SK-N-SH (cell line): ENCODE measurements around the gene PPIF. TPM values are rescaled to one million over a fixed set of nuclear protein-coding genes. Genes with fewer than 3 reads are reported as not detected.

Experiments
- CTCF ChIA-PET: fragments of 300-600, 350-600 bp; formaldehyde crosslinking; extraction: SDS; loops from one replicate; lab custom pipeline; 2021; lab: Yijun Ruan, JAX
- POLR2A ChIA-PET: fragments of 350-600 bp; sonication (Branson Sonifier 250); formaldehyde crosslinking; extraction: SDS; loops from one replicate; lab custom pipeline; 2020; ENCODE audit warnings: antibody characterized with exemption, inconsistent platforms; lab: Yijun Ruan, JAX
- DNase-seq: peaks from one replicate; pipeline ENCODE4 v3.0.0; 2012
- H2AFZ ChIP-seq: fragments of 200-600 bp; sonication (generic); 2 replicates; pipeline ENCODE4 v1.8.1; 2016; ENCODE audit warnings: antibody characterized with exemption, mild to moderate bottlenecking, low read depth
- H3F3A ChIP-seq: fragments of 200-600 bp; sonication (generic); replicated peaks from 2 replicates; pipeline ENCODE3; 2016; ENCODE audit warnings: antibody characterized with exemption, mild to moderate bottlenecking; ENCODE audit not compliant: insufficient read depth
- H3K27ac ChIP-seq, 2 experiments: fragments of 200-500 bp in 1 of 2; fragments of 200-600 bp in 1 of 2; sonication (Bioruptor generic) in 1 of 2; sonication (generic), shearing (Covaris generic) in 1 of 2; 2 replicates each; pipeline versions ENCODE4 v1.5.1 to v1.6.1; 2014 to 2016; ENCODE audit warnings: low read depth in 2 of 2, inconsistent platforms in 1 of 2, low read length in 1 of 2, mild to moderate bottlenecking in 1 of 2, mixed read lengths in 1 of 2
- H3K27me3 ChIP-seq: fragments of 200-600 bp; sonication (generic), shearing (Covaris generic); 2 replicates; pipeline ENCODE4 v1.6.1; 2016; ENCODE audit warnings: mixed run types; ENCODE audit not compliant: insufficient read depth
- H3K36me3 ChIP-seq, 2 experiments: fragments of 200-500 bp in 1 of 2; fragments of 200-600 bp in 1 of 2; sonication (Bioruptor generic) in 1 of 2; sonication (generic) in 1 of 2; replicated peaks in 1 of 2; 2 replicates each; pipeline versions ENCODE3 to v1.5.1; 2014 to 2016; ENCODE audit warnings: low read length in 1 of 2, mild to moderate bottlenecking in 1 of 2; ENCODE audit not compliant: insufficient read depth in 2 of 2, control insufficient read depth in 1 of 2
- H3K4me1 ChIP-seq, 2 experiments: fragments of 200-500 bp in 1 of 2; fragments of 200-600 bp in 1 of 2; sonication (Bioruptor generic) in 1 of 2; sonication (generic), shearing (Covaris generic) in 1 of 2; 2 replicates each; pipeline versions ENCODE4 v1.5.1 to v1.6.1; 2014 to 2016; ENCODE audit warnings: low read depth in 1 of 2, low read length in 1 of 2, mixed run types in 1 of 2; ENCODE audit not compliant: insufficient read depth in 2 of 2, control insufficient read depth in 1 of 2
- H3K4me2 ChIP-seq: fragments of 200-600 bp; sonication (generic), shearing (Covaris generic); 2 replicates; pipeline ENCODE4 v1.6.1; 2017; ENCODE audit warnings: mixed run types
- H3K4me3 ChIP-seq, 2 experiments: fragments of 200-500 bp in 1 of 2; fragments of 200-600 bp in 1 of 2; sonication (Bioruptor generic) in 1 of 2; sonication (generic), shearing (Covaris generic) in 1 of 2; 2 replicates each; pipeline versions ENCODE4 v1.5.1 to v1.8.1; 2014 to 2016; ENCODE audit warnings: low read depth in 2 of 2, inconsistent platforms in 1 of 2, low read length in 1 of 2, mild to moderate bottlenecking in 1 of 2, mixed read lengths in 1 of 2, moderate library complexity in 1 of 2
- H3K79me2 ChIP-seq: fragments of 200-600 bp; sonication (generic); 2 replicates; pipeline ENCODE4 v1.8.1; 2017; ENCODE audit warnings: mild to moderate bottlenecking; ENCODE audit not compliant: insufficient read depth
- H3K9ac ChIP-seq: fragments of 200-600 bp; sonication (generic); 2 replicates; pipeline ENCODE4 v1.6.1; 2017; ENCODE audit warnings: mixed run types
- H3K9me2 ChIP-seq: fragments of 200-600 bp; sonication (generic); 2 replicates; pipeline ENCODE4 v1.6.1; 2017; ENCODE audit warnings: mixed run types
- H3K9me3 ChIP-seq: fragments of 200-600 bp; sonication (generic); 2 replicates; pipeline ENCODE4 v1.6.1; 2017; ENCODE audit warnings: mixed run types, mild to moderate bottlenecking, moderate library complexity
- H4K20me1 ChIP-seq: fragments of 200-600 bp; sonication (generic); 2 replicates; pipeline ENCODE4 v1.6.1; 2017; ENCODE audit warnings: mild to moderate bottlenecking, mixed run types; ENCODE audit not compliant: insufficient read depth
- CHD2 ChIP-seq: fragments of 150-350 bp; IDR thresholded peaks from 2 replicates; pipeline ENCODE4 v1.6.1; 2018; ENCODE audit warnings: low read length; ENCODE audit not compliant: partially characterized antibody
- ELF1 ChIP-seq: IDR thresholded peaks from 2 replicates; pipeline ENCODE4 v1.4.0; 2012
- FOXJ3 ChIP-seq: sonication (generic); formaldehyde crosslinking; IDR thresholded peaks from 2 replicates; pipeline ENCODE4 v1.5.1; 2020; ENCODE audit warnings: mild to moderate bottlenecking, missing genetic modification reagents
- GATA2 ChIP-seq: sonication (generic); formaldehyde crosslinking; IDR thresholded peaks from 2 replicates; pipeline ENCODE4 v1.5.0; 2020; ENCODE audit warnings: mild to moderate bottlenecking, missing genetic modification reagents
- JUND ChIP-seq: IDR thresholded peaks from 2 replicates; pipeline ENCODE4 v1.4.0; 2012
- MXI1 ChIP-seq: IDR thresholded peaks from 2 replicates; pipeline ENCODE4 v1.6.1; 2012; ENCODE audit warnings: mild to moderate bottlenecking, low read depth, low read length, improper control_type of control experiment
- NFIC ChIP-seq: IDR thresholded peaks from 2 replicates; pipeline ENCODE4 v1.4.0; 2012; ENCODE audit warnings: borderline replicate concordance
- POLR2AphosphoS5 ChIP-seq: IDR thresholded peaks from 2 replicates; pipeline ENCODE4 v1.6.1; 2012; ENCODE audit warnings: low read depth, low read length
- RCOR1 ChIP-seq: fragments of 150-350 bp; IDR thresholded peaks from 2 replicates; pipeline ENCODE4 v1.6.1; 2017; ENCODE audit warnings: antibody characterized with exemption, low read length
- RFX5 ChIP-seq: IDR thresholded peaks from 2 replicates; pipeline ENCODE4 v1.6.1; 2012; ENCODE audit warnings: mild to moderate bottlenecking, improper control_type of control experiment, low read length
- RXRA ChIP-seq: IDR thresholded peaks from 2 replicates; pipeline ENCODE4 v1.4.0; 2012; ENCODE audit warnings: low read depth, mild to moderate bottlenecking, borderline replicate concordance
- TEAD4 ChIP-seq: IDR thresholded peaks from 2 replicates; pipeline ENCODE4 v1.4.0; 2012; ENCODE audit warnings: mild to moderate bottlenecking, borderline replicate concordance; ENCODE audit not compliant: insufficient read depth
- YY1 ChIP-seq: IDR thresholded peaks from 2 replicates; pipeline ENCODE4 v1.4.0; 2012; ENCODE audit warnings: low read depth, mild to moderate bottlenecking
- WGBS: methylation state at CpG from one replicate; pipeline ENCODE4 v1.1.6; 2017; ENCODE audit warnings: low lambda C conversion rate; 5-methylcytosine and 5-hydroxymethylcytosine counted together
- polyA plus RNA-seq, 3 experiments: library from polyadenylated mRNA; depleted of rRNA; stranded (reverse); fragments of >200 nt; gene quantifications; 2 replicates each; pipeline ENCODE4 v1.2.3, GENCODE V29; 2012
- TF ChIP-seq, protein P1 (sequence below): IDR thresholded peaks from 2 replicates; pipeline ENCODE4 v1.4.0; 2012; ENCODE audit warnings: low read depth, borderline replicate concordance
- TF ChIP-seq, protein P2 (sequence below): fragments of 200-600 bp; sonication (generic); IDR thresholded peaks from 2 replicates; pipeline ENCODE4 v1.6.1; 2017; ENCODE audit warnings: antibody characterized with exemption, mild to moderate bottlenecking, moderate library complexity
- TF ChIP-seq, protein P3 (sequence below): fragments of 150-350 bp; IDR thresholded peaks from 2 replicates; pipeline ENCODE4 v1.6.1; 2016; ENCODE audit warnings: mild to moderate bottlenecking, low read depth, low read length
- TF ChIP-seq, protein P4 (sequence below): IDR thresholded peaks from 2 replicates; pipeline ENCODE4 v1.4.0; 2012; ENCODE audit warnings: low read depth, borderline replicate concordance

The PPIF gene
- polyA plus RNA-seq, 1 of the 3 experiments (the other 2 are of a cell fraction) = 85.9 TPM

DNA sequence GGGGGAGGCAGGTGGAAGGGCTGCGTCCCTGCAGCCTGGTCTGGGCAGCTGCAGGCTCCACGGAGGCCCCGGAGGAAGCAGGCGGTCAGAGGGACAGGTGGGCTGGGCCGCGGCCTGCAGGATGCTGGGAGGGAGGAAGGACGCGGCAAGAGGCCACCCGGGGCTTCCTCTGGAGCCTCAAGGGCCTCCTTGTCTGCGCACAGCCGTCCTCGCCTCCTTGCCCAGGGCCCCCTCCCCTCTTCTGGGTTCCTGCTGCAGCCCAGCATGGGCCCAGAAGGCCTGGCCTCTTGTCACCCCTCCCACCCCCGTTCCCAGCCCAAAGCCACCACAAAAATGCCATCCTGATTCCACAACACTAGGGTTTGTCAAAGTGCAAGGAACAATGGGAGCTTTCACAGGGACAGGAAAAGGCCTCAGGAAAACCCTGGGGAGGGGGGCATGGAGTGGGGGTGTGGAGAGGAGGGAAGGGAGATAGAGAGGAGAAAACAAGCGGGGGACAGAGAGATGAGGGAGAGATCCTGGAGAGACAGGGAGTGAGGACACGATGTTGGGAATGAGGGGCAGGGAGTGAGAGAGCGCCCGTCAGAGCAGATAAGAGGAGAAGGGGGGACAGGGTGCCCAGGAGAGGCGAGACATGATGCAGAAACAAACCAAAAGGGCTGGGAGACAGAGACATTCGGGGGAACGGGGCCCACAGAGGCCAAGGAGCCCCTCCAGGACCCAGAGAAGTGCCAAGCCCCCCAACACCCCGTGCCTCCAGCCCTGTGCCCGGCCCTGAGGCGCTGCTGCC lies 56.4 kb downstream of the PPIF start:
- H3K27ac ChIP-seq = peak overlapping the region in 1 of 2 experiments; percentile 51; a peak in 2 of 4 replicates
- H2AFZ ChIP-seq = no peak overlapping the region
- H3K4me1 ChIP-seq = peaks cover 34 to 97% of the 10 kb centered on the region in 2 experiments
- no peak overlapping the region for H3K4me2 ChIP-seq
- H3K36me3 ChIP-seq = no peaks in the 10 kb centered on the region
- H3K79me2 ChIP-seq = peaks cover 3% of the 10 kb centered on the region; the same call in 1 of the 2 replicates
- no peaks in the 10 kb centered on the region for H3K9me3 ChIP-seq
- no peak for DNase-seq
- POLR2A ChIA-PET = no interaction called here
- H4K20me1 ChIP-seq = peaks cover 17% of the 10 kb centered on the region; the same call in 1 of the 2 replicates
- WGBS = 88% methylated on average over 13 of the region's 23 CpGs
- no peaks in the 10 kb centered on the region for H3K27me3 ChIP-seq
- CTCF ChIA-PET = interaction anchor here (1.6 to 5.3 kb wide), 3 partner anchors 19 to 84 kb away, joined by 4 to 29 read pairs (median 12); no protein-coding TSS in a partner anchor
- TF ChIP-seq NFIC (no peak), YY1 (no peak), GATA2 (CRISPR knock-in tag) (no peak), ELF1 (no peak)
- TF ChIP-seq, protein P1, sequence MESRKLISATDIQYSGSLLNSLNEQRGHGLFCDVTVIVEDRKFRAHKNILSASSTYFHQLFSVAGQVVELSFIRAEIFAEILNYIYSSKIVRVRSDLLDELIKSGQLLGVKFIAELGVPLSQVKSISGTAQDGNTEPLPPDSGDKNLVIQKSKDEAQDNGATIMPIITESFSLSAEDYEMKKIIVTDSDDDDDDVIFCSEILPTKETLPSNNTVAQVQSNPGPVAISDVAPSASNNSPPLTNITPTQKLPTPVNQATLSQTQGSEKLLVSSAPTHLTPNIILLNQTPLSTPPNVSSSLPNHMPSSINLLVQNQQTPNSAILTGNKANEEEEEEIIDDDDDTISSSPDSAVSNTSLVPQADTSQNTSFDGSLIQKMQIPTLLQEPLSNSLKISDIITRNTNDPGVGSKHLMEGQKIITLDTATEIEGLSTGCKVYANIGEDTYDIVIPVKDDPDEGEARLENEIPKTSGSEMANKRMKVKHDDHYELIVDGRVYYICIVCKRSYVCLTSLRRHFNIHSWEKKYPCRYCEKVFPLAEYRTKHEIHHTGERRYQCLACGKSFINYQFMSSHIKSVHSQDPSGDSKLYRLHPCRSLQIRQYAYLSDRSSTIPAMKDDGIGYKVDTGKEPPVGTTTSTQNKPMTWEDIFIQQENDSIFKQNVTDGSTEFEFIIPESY = no peak
- H3K4me3 ChIP-seq = no peak overlapping the region
- H3K9me2 ChIP-seq = no peaks in the 10 kb centered on the region
- no peak overlapping the region for H3K9ac ChIP-seq
- peaks cover 19% of the 10 kb centered on the region for H3F3A ChIP-seq

DNA sequence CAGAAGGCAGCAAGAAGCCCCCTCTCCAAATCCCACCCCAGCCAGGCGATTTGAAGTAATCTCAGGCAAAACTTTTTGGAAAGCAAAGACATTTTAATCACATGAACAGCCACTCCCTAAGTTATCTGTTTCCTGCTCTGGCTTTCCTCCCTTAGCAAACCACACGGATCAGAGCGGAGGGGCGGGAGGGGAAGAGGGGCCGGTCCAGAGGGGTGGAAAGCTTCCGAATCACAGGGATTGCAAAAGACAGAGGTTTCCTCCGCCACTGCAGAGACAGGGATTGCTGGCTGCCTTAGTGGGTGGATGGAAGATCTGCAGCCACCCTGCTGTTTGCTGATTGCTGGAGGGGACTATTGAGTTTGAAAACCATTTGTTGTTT lies 57.0 kb downstream of the PPIF start:
- peaks cover 3% of the 10 kb centered on the region; the same call in 1 of the 2 replicates for H3K79me2 ChIP-seq
- no peak for DNase-seq
- peaks cover 15% of the 10 kb centered on the region for H3F3A ChIP-seq
- peaks cover 29 to 97% of the 10 kb centered on the region in 2 experiments for H3K4me1 ChIP-seq
- 81% methylated on average over 7 of the region's 7 CpGs for WGBS
- TF ChIP-seq RFX5 = no peak
- no peak for TF ChIP-seq CHD2
- TF ChIP-seq, protein P2, sequence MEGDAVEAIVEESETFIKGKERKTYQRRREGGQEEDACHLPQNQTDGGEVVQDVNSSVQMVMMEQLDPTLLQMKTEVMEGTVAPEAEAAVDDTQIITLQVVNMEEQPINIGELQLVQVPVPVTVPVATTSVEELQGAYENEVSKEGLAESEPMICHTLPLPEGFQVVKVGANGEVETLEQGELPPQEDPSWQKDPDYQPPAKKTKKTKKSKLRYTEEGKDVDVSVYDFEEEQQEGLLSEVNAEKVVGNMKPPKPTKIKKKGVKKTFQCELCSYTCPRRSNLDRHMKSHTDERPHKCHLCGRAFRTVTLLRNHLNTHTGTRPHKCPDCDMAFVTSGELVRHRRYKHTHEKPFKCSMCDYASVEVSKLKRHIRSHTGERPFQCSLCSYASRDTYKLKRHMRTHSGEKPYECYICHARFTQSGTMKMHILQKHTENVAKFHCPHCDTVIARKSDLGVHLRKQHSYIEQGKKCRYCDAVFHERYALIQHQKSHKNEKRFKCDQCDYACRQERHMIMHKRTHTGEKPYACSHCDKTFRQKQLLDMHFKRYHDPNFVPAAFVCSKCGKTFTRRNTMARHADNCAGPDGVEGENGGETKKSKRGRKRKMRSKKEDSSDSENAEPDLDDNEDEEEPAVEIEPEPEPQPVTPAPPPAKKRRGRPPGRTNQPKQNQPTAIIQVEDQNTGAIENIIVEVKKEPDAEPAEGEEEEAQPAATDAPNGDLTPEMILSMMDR = no peak
- TF ChIP-seq YY1 = no peak
- no peak for TF ChIP-seq JUND
- no peak for TF ChIP-seq TEAD4
- TF ChIP-seq GATA2 (CRISPR knock-in tag) = no peak
- TF ChIP-seq, protein P3, sequence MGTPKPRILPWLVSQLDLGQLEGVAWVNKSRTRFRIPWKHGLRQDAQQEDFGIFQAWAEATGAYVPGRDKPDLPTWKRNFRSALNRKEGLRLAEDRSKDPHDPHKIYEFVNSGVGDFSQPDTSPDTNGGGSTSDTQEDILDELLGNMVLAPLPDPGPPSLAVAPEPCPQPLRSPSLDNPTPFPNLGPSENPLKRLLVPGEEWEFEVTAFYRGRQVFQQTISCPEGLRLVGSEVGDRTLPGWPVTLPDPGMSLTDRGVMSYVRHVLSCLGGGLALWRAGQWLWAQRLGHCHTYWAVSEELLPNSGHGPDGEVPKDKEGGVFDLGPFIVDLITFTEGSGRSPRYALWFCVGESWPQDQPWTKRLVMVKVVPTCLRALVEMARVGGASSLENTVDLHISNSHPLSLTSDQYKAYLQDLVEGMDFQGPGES = no peak
- TF ChIP-seq POLR2AphosphoS5 = no peak
- no peak for TF ChIP-seq FOXJ3
- TF ChIP-seq RCOR1 = no peak
- no peak for TF ChIP-seq MXI1
- TF ChIP-seq, protein P4, sequence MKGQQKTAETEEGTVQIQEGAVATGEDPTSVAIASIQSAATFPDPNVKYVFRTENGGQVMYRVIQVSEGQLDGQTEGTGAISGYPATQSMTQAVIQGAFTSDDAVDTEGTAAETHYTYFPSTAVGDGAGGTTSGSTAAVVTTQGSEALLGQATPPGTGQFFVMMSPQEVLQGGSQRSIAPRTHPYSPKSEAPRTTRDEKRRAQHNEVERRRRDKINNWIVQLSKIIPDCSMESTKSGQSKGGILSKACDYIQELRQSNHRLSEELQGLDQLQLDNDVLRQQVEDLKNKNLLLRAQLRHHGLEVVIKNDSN = no peak
- no peak for TF ChIP-seq ELF1
- no peak for TF ChIP-seq RXRA
- H4K20me1 ChIP-seq = peaks cover 20% of the 10 kb centered on the region; the same call in 1 of the 2 replicates
- no peak overlapping the region for H3K9ac ChIP-seq
- peak overlapping the region in 1 of 2 experiments; percentile 51; a peak in 2 of 4 replicates for H3K27ac ChIP-seq
- no peaks in the 10 kb centered on the region for H3K9me2 ChIP-seq
- H3K36me3 ChIP-seq = no peaks in the 10 kb centered on the region
- H3K4me2 ChIP-seq = no peak overlapping the region
- H2AFZ ChIP-seq = no peak overlapping the region
- H3K4me3 ChIP-seq = no peak overlapping the region; a peak in 1 of 4 replicates
- no peaks in the 10 kb centered on the region for H3K27me3 ChIP-seq
- ChIA-PET CTCF (interaction anchor here (1.6 kb wide), 1 partner anchor 83 kb away, joined by 4 read pairs; no protein-coding TSS in a partner anchor), POLR2A (no interaction called here)
- H3K9me3 ChIP-seq = no peaks in the 10 kb centered on the region
